ENCODE measurements around the gene MAP3K4. TPM values are rescaled to one million over a fixed set of nuclear protein-coding genes. Genes with fewer than 3 reads are reported as not detected.

Gene MAP3K4
- total RNA-seq, 1 experiment from 2014 or later, result 54.3 TPM

GRCh38 chr6:161091972-161092701, 100.6 kb downstream of the MAP3K4 start:
- Histone ChIP-seq H3K79me2 (ENCODE audit: insufficient read depth, low read length) (no peaks in the 10 kb centered on the region), H3K23me2 (ENCODE audit: insufficient read length, low read depth, low read length, poor library complexity, severe bottlenecking) (no peaks in the 10 kb centered on the region), H3T11ph (ENCODE audit: low read length) (no peak overlapping the region), H3K4ac (ENCODE audit: low read depth, low read length) (no peak overlapping the region), H3K18ac (ENCODE audit: insufficient read length, low read depth, low read length) (no peak overlapping the region), H3K27ac (ENCODE audit: insufficient read length, low read depth, low read length) (no peak overlapping the region), H4K5ac (ENCODE audit: insufficient read length, low read depth, low read length) (no peak overlapping the region), H3K23ac (ENCODE audit: insufficient read length, low read depth, low read length) (no peak overlapping the region), H4K8ac (replicated peaks; ENCODE audit: insufficient read length, low read depth, low read length) (no peak overlapping the region), H3K4me1 (ENCODE audit: insufficient read depth, low read length) (no peaks in the 10 kb centered on the region), H3K9me3 (ENCODE audit: control insufficient read depth, low read depth, low read length) (no peaks in the 10 kb centered on the region), H2BK120ac (ENCODE audit: low read depth, low read length, poor library complexity, severe bottlenecking) (no peak overlapping the region), H2AFZ (ENCODE audit: low read length) (no peak overlapping the region), H2BK12ac (ENCODE audit: insufficient read length, low read depth, low read length) (no peak overlapping the region), H3K14ac (ENCODE audit: insufficient read depth, low read length) (no peak overlapping the region), H4K20me1 (ENCODE audit: control insufficient read depth, insufficient read depth, insufficient read length) (no peaks in the 10 kb centered on the region), H2BK5ac (ENCODE audit: insufficient read length, low read length) (no peak overlapping the region), H3K4me2 (ENCODE audit: insufficient read depth, insufficient read length, low read length) (no peak overlapping the region), H2AK5ac (ENCODE audit: insufficient read length, low read length) (no peak overlapping the region), H2BK15ac (ENCODE audit: low read depth, low read length) (no peak overlapping the region), H2BK20ac (ENCODE audit: low read depth, low read length, poor library complexity, severe bottlenecking) (no peak overlapping the region), H3K79me1 (ENCODE audit: insufficient read depth, low read depth, low read length, poor library complexity, severe bottlenecking) (no peaks in the 10 kb centered on the region), H4K91ac (ENCODE audit: insufficient read length, low read depth, low read length) (no peak overlapping the region), H3K56ac (ENCODE audit: insufficient read length, low read depth, low read length) (no peak overlapping the region), H3K27me3 (ENCODE audit: insufficient read depth, low read length) (no peaks in the 10 kb centered on the region), H3K9ac (ENCODE audit: extremely low read depth, insufficient read length, low read length) (no peak overlapping the region)
- TF ChIP-seq CTCF (conservative IDR thresholded peaks at IDR 0.05), result no peak
- DNase-seq, result no peak
- Mint-ChIP-seq H3K36me3 (ENCODE audit: insufficient read depth in 1 of 3, low read depth in 3 of 3) (peaks cover 16 to 57% (median 40%) of the 10 kb centered on the region in 3 experiments; a peak in 6 of 7 replicates), H3K27ac (no peak overlapping the region), H3K9me3 (no peaks in the 10 kb centered on the region), H3K27me3 (ENCODE audit: low read depth) (no peaks in the 10 kb centered on the region), H3K4me3 (no peak overlapping the region), H3K4me1 (peaks cover 8 to 12% of the 10 kb centered on the region in 2 experiments)
- no CpG with 5 or more reads among the region's 6 CpGs for WGBS (ENCODE audit: extremely low coverage, insufficient read length, low lambda C conversion rate)
